B cell (primary cell): ENCODE measurements around the gene SH3GL3.

Source experiments
- CTCF ChIP-seq: fragments of 200-600 bp; IDR thresholded peaks from one replicate; pipeline ENCODE4 v1.8.0; 2022; ENCODE audit warnings: antibody characterized with exemption, mild to moderate bottlenecking
- EZH2 ChIP-seq: IDR thresholded peaks from 2 replicates; pipeline ENCODE4 v1.6.1; 2012; ENCODE audit warnings: borderline replicate concordance, low read depth, mild to moderate bottlenecking, moderate library complexity, low read length; ENCODE audit not compliant: insufficient read depth, poor library complexity, severe bottlenecking

GRCh38 chr15:83533410-83533962, 86.3 kb downstream of the SH3GL3 start:
- TF ChIP-seq CTCF = no peak
- TF ChIP-seq EZH2 = no peak
